Urinary bladder (tissue), 4 donors: ENCODE measurements around the gene SLC38A5. TPM values are rescaled to one million over a fixed set of nuclear protein-coding genes. Genes with fewer than 3 reads are reported as not detected.
"Not testable (repeated sequence)": the region's sequence is repeated elsewhere in the genome, so short reads cannot be mapped to it uniquely, and the experiment has no call there.

Experiments
- DNase-seq: peaks from one replicate; pipeline ENCODE4 v3.0.0-alpha.2; 2015; ENCODE audit errors: extremely low spot score
- H3K27ac ChIP-seq: one replicate; pipeline ENCODE4 v1.5.1; 2013; ENCODE audit warnings: low read depth, mild to moderate bottlenecking, moderate library complexity
- H3K36me3 ChIP-seq: one replicate; pipeline ENCODE4 v1.6.1; 2013; ENCODE audit warnings: mild to moderate bottlenecking, moderate library complexity; ENCODE audit not compliant: insufficient read depth
- H3K4me1 ChIP-seq: one replicate; pipeline ENCODE4 v1.6.1; 2013; ENCODE audit warnings: mild to moderate bottlenecking, moderate library complexity; ENCODE audit not compliant: insufficient read depth
- H3K4me3 ChIP-seq: one replicate; pipeline ENCODE4 v1.5.1; 2013; ENCODE audit warnings: low read depth, low read length
- WGBS: extraction: QIAGEN DNeasy Blood & Tissue Kit; methylation state at CpG from one replicate; pipeline ENCODE4 v1.1.7; 2013; 5-methylcytosine and 5-hydroxymethylcytosine counted together
- polyA plus RNA-seq: library from polyadenylated mRNA; stranded (reverse); fragments of 200-250 nt; gene quantifications from one replicate; pipeline ENCODE4 v1.2.3, GENCODE V29; 2013
- total RNA-seq: library from RNA; depleted of rRNA; stranded (reverse); fragments of >200 nt; gene quantifications from one replicate; pipeline ENCODE4 v1.2.3, GENCODE V29; 2014
- donor health status: healthy with polysubstance abuse.
- donor health status: healthy.

SLC38A5 gene
- total RNA-seq (12.8 TPM), polyA plus RNA-seq (5.8 TPM)

GRCh38 chrX:48470110-48470832 lies at the start of gene SLC38A5:
SLC38A5 (minus strand) TSS chrX:48470260; CDS start chrX:48467924, 2,336 bp downstream.
- WGBS = 84% methylated on average over 18 of the region's 18 CpGs
- H3K36me3 ChIP-seq = no peaks in the 10 kb centered on the region
- H3K27ac ChIP-seq = no peak within 1 kb of the TSS
- DNase-seq = no peak
- peak within 1 kb of the TSS; percentile 45 for H3K4me3 ChIP-seq
- peaks cover 2% of the 10 kb centered on the region for H3K4me1 ChIP-seq

GRCh38 chrX:48519481-48519880 lies 49.4 kb upstream of the SLC38A5 start:
- 89% methylated on average over 4 of the region's 4 CpGs for WGBS
- not testable (repeated sequence) for DNase-seq, H3K27ac ChIP-seq

GRCh38 chrX:48516987-48517386 lies 46.9 kb upstream of the SLC38A5 start:
- no peaks in the 10 kb centered on the region for H3K36me3 ChIP-seq
- DNase-seq = no peak
- WGBS = 85% methylated on average over 5 of the region's 5 CpGs
- H3K27ac ChIP-seq = no peak overlapping the region
- H3K4me1 ChIP-seq = no peaks in the 10 kb centered on the region
- no peak overlapping the region for H3K4me3 ChIP-seq

More at GRCh38 chrX:48519481-48519880, 49.4 kb upstream of the SLC38A5 start:
- not testable (repeated sequence) for H3K4me3 ChIP-seq, H3K36me3 ChIP-seq, H3K4me1 ChIP-seq

GRCh38 chrX:48516285-48516684 lies 46.2 kb upstream of the SLC38A5 start:
- WGBS = 85% methylated on average over 10 of the region's 10 CpGs
- Histone ChIP-seq H3K4me3 (no peak overlapping the region), H3K36me3 (no peaks in the 10 kb centered on the region), H3K27ac (no peak overlapping the region), H3K4me1 (no peaks in the 10 kb centered on the region)
- DNase-seq = no peak

- DNase-seq = no peak
- no peaks in the 10 kb centered on the region for H3K36me3 ChIP-seq
- WGBS = 91% methylated on average over 10 of the region's 10 CpGs
Measured at GRCh38 chrX:48515842-48516241, 45.8 kb upstream of the SLC38A5 start.

GRCh38 chrX:48514868-48515460 lies 44.9 kb upstream of the SLC38A5 start:
- WGBS = 93% methylated on average over 9 of the region's 9 CpGs
- DNase-seq = no peak
- no peaks in the 10 kb centered on the region for H3K4me1 ChIP-seq
- H3K27ac ChIP-seq = no peak overlapping the region
- H3K36me3 ChIP-seq = no peaks in the 10 kb centered on the region
- no peak overlapping the region for H3K4me3 ChIP-seq

More at GRCh38 chrX:48515842-48516241, 45.8 kb upstream of the SLC38A5 start:
- Histone ChIP-seq H3K4me1 (no peaks in the 10 kb centered on the region), H3K4me3 (no peak overlapping the region), H3K27ac (no peak overlapping the region)

GRCh38 chrX:48514126-48514806 lies 44.2 kb upstream of the SLC38A5 start:
- WGBS = 89% methylated on average over 16 of the region's 16 CpGs
- Histone ChIP-seq H3K27ac (no peak overlapping the region), H3K4me3 (no peak overlapping the region), H3K36me3 (no peaks in the 10 kb centered on the region), H3K4me1 (no peaks in the 10 kb centered on the region)
- no peak for DNase-seq

GRCh38 chrX:48513670-48514069 lies 43.6 kb upstream of the SLC38A5 start:
- 86% methylated on average over 4 of the region's 4 CpGs for WGBS
- DNase-seq = no peak

GRCh38 chrX:48512371-48512935 lies 42.4 kb upstream of the SLC38A5 start:
- H3K36me3 ChIP-seq = no peaks in the 10 kb centered on the region
- H3K27ac ChIP-seq = no peak overlapping the region
- 95% methylated on average over 20 of the region's 20 CpGs for WGBS
- no peak for DNase-seq
- H3K4me3 ChIP-seq = no peak overlapping the region
- H3K4me1 ChIP-seq = no peaks in the 10 kb centered on the region

More at GRCh38 chrX:48513670-48514069, 43.6 kb upstream of the SLC38A5 start:
- Histone ChIP-seq H3K4me3 (no peak overlapping the region), H3K4me1 (no peaks in the 10 kb centered on the region), H3K36me3 (no peaks in the 10 kb centered on the region), H3K27ac (no peak overlapping the region)

- H3K4me1 ChIP-seq = no peaks in the 10 kb centered on the region
- no peaks in the 10 kb centered on the region for H3K36me3 ChIP-seq
- WGBS = 73% methylated on average over 4 of the region's 4 CpGs
- no peak for DNase-seq
- H3K27ac ChIP-seq = no peak overlapping the region
- no peak overlapping the region for H3K4me3 ChIP-seq
Measured at GRCh38 chrX:48511560-48511959, 41.5 kb upstream of the SLC38A5 start.

- no peaks in the 10 kb centered on the region for H3K4me1 ChIP-seq
- H3K27ac ChIP-seq = no peak overlapping the region
- 57% methylated on average over 11 of the region's 11 CpGs for WGBS
- no peaks in the 10 kb centered on the region for H3K36me3 ChIP-seq
- no peak for DNase-seq
- peak overlapping the region; percentile 82 for H3K4me3 ChIP-seq
Measured at GRCh38 chrX:48509619-48510018, 39.6 kb upstream of the SLC38A5 start.

- 2% methylated on average over 16 of the region's 16 CpGs for WGBS
- Histone ChIP-seq H3K27ac (peak overlapping the region; percentile 39), H3K4me3 (peak overlapping the region; percentile 82), H3K36me3 (no peaks in the 10 kb centered on the region), H3K4me1 (no peaks in the 10 kb centered on the region)
- DNase-seq = no peak
Measured at GRCh38 chrX:48509245-48509590, 39.2 kb upstream of the SLC38A5 start.

GRCh38 chrX:48508400-48509244 lies 38.6 kb upstream of the SLC38A5 start, which contains the start of gene PORCN:
PORCN (plus strand) TSS chrX:48508992; CDS start chrX:48509821, 829 bp downstream.
- no peak for DNase-seq
- H3K36me3 ChIP-seq = no peaks in the 10 kb centered on the region
- under 1% methylated on average over 55 of the region's 65 CpGs for WGBS

More at GRCh38 chrX:48508400-48509244, 38.6 kb upstream of the SLC38A5 start, which contains the start of gene PORCN:
- Histone ChIP-seq H3K4me1 (no peaks in the 10 kb centered on the region), H3K4me3 (peak within 1 kb of the TSS; percentile 82), H3K27ac (peak within 1 kb of the TSS; percentile 39)
